ENCODE data around the gene TLR1. TPM values are rescaled to one million over a fixed set of nuclear protein-coding genes. Genes with fewer than 3 reads are reported as not detected.
"Not testable (repeated sequence)": the region's sequence is repeated elsewhere in the genome, so short reads cannot be mapped to it uniquely, and the experiment has no call there.

TLR1 gene
- total RNA-seq, 1 experiment from 2014 or later, result 103 TPM

DNA sequence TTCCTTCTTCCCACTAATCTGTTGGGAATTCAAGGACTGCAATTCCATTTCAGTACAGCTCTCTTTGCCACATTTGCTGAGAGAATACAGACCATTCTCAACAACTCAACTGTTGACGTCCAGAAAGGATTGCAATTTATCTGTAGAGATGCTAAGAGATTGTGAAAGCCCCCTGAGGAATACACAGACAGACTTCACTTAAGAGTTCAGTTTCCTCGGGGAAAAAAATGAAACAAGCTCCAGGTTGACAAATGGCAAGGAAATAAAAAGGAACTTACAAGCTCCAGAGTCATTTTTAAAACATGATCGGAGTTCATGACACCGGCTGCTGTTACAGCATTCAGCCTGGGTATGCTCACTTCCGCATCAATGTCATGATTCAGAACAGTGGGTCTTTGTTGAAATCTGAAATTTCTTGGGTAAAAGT is 35.6 kb downstream of the TLR1 start:
- Histone ChIP-seq H3K9ac (ENCODE audit: low read length) (peak overlapping the region; percentile 39), H3K4me3 (ENCODE audit: low read length) (no peak overlapping the region), H2AFZ (ENCODE audit: low read length) (0 out of 2 replicates have a peak overlapping the region, but pooled peaks have one; percentile 4), H3K36me3 (ENCODE audit: insufficient read depth, low read length) (peaks cover 9% of the 10 kb centered on the region), H3K4me2 (ENCODE audit: low read depth, low read length, poor library complexity, severe bottlenecking) (peak overlapping the region; percentile 41), H4K20me1 (ENCODE audit: insufficient read depth, low read depth, low read length) (no peaks in the 10 kb centered on the region), H3K9me2 (replicated peaks; ENCODE audit: insufficient read depth, low read length) (no peaks in the 10 kb centered on the region), H3K4me1 (ENCODE audit: low read length) (peaks cover 29% of the 10 kb centered on the region), H3K27ac (ENCODE audit: low read length) (peak overlapping the region; percentile 88), H3K27me3 (ENCODE audit: low read length) (no peaks in the 10 kb centered on the region), H3K79me2 (ENCODE audit: low read length) (peaks cover 8% of the 10 kb centered on the region), H3K9me3 (ENCODE audit: low read length) (no peaks in the 10 kb centered on the region)
- peak; percentile 76 for DNase-seq

- H3K4me2 ChIP-seq (ENCODE audit: low read depth, low read length, poor library complexity, severe bottlenecking); H3K36me3 ChIP-seq (ENCODE audit: insufficient read depth, low read length); H2AFZ ChIP-seq (ENCODE audit: low read length); H3K79me2 ChIP-seq (ENCODE audit: low read length); H3K27me3 ChIP-seq (ENCODE audit: low read length); H3K4me3 ChIP-seq (ENCODE audit: low read length); H3K9ac ChIP-seq (ENCODE audit: low read length); H3K9me2 ChIP-seq (replicated peaks; ENCODE audit: insufficient read depth, low read length); H3K9me3 ChIP-seq (ENCODE audit: low read length); H4K20me1 ChIP-seq (ENCODE audit: insufficient read depth, low read depth, low read length): not testable (repeated sequence)
- H3K27ac ChIP-seq (ENCODE audit: low read length), result peak overlapping the region; percentile 88; the same call in 1 of the 2 replicates
- H3K4me1 ChIP-seq (ENCODE audit: low read length), result peaks cover 50% of the 10 kb centered on the region
- peak; percentile 39 for DNase-seq
Measured at GRCh38 chr4:38766940-38767339, 37.7 kb downstream of the TLR1 start.

GRCh38 chr4:38765382-38765781 is 39.2 kb downstream of the TLR1 start:
- Histone ChIP-seq H3K27ac (ENCODE audit: low read length) (peak overlapping the region; percentile 100), H3K9me3 (ENCODE audit: low read length) (no peaks in the 10 kb centered on the region), H3K4me2 (ENCODE audit: low read depth, low read length, poor library complexity, severe bottlenecking) (no peak overlapping the region), H3K9me2 (replicated peaks; ENCODE audit: insufficient read depth, low read length) (no peaks in the 10 kb centered on the region), H3K9ac (ENCODE audit: low read length) (no peak overlapping the region), H4K20me1 (ENCODE audit: insufficient read depth, low read depth, low read length) (no peaks in the 10 kb centered on the region), H3K79me2 (ENCODE audit: low read length) (no peaks in the 10 kb centered on the region), H3K36me3 (ENCODE audit: insufficient read depth, low read length) (no peaks in the 10 kb centered on the region), H3K4me1 (ENCODE audit: low read length) (peaks cover 63% of the 10 kb centered on the region), H3K4me3 (ENCODE audit: low read length) (no peak overlapping the region), H3K27me3 (ENCODE audit: low read length) (no peaks in the 10 kb centered on the region), H2AFZ (ENCODE audit: low read length) (no peak overlapping the region)
- no peak for DNase-seq

GRCh38 chr4:38764277-38764676 is 40.3 kb downstream of the TLR1 start:
- Histone ChIP-seq H2AFZ (ENCODE audit: low read length) (no peak overlapping the region), H3K4me2 (ENCODE audit: low read depth, low read length, poor library complexity, severe bottlenecking) (no peak overlapping the region), H3K9me2 (replicated peaks; ENCODE audit: insufficient read depth, low read length) (no peaks in the 10 kb centered on the region), H3K9me3 (ENCODE audit: low read length) (no peaks in the 10 kb centered on the region), H3K36me3 (ENCODE audit: insufficient read depth, low read length) (no peaks in the 10 kb centered on the region), H3K27me3 (ENCODE audit: low read length) (no peaks in the 10 kb centered on the region), H3K4me1 (ENCODE audit: low read length) (peaks cover 63% of the 10 kb centered on the region), H3K9ac (ENCODE audit: low read length) (peak overlapping the region; percentile 21; the same call in 1 of the 2 replicates), H4K20me1 (ENCODE audit: insufficient read depth, low read depth, low read length) (no peaks in the 10 kb centered on the region), H3K27ac (ENCODE audit: low read length) (peak overlapping the region; percentile 100), H3K4me3 (ENCODE audit: low read length) (no peak overlapping the region), H3K79me2 (ENCODE audit: low read length) (no peaks in the 10 kb centered on the region)
- peak; percentile 41 for DNase-seq

- H3K4me1 ChIP-seq (ENCODE audit: low read length), result peaks cover 67% of the 10 kb centered on the region
- H3K4me3 ChIP-seq (ENCODE audit: low read length), result peak overlapping the region; percentile 60
- H4K20me1 ChIP-seq (ENCODE audit: insufficient read depth, low read depth, low read length), result no peaks in the 10 kb centered on the region
- peak overlapping the region; percentile 100 for H3K27ac ChIP-seq (ENCODE audit: low read length)
- H3K9me2 ChIP-seq (replicated peaks; ENCODE audit: insufficient read depth, low read length), result no peaks in the 10 kb centered on the region
- H2AFZ ChIP-seq (ENCODE audit: low read length), result no peak overlapping the region
- peak overlapping the region; percentile 89 for H3K4me2 ChIP-seq (ENCODE audit: low read depth, low read length, poor library complexity, severe bottlenecking)
- DNase-seq, result peak; percentile 95
- H3K36me3 ChIP-seq (ENCODE audit: insufficient read depth, low read length), result no peaks in the 10 kb centered on the region
- no peaks in the 10 kb centered on the region for H3K9me3 ChIP-seq (ENCODE audit: low read length)
- peak overlapping the region; percentile 90 for H3K9ac ChIP-seq (ENCODE audit: low read length)
- no peaks in the 10 kb centered on the region for H3K79me2 ChIP-seq (ENCODE audit: low read length)
- H3K27me3 ChIP-seq (ENCODE audit: low read length), result no peaks in the 10 kb centered on the region
Measured at GRCh38 chr4:38762560-38762959, 42.0 kb downstream of the TLR1 start.

DNA sequence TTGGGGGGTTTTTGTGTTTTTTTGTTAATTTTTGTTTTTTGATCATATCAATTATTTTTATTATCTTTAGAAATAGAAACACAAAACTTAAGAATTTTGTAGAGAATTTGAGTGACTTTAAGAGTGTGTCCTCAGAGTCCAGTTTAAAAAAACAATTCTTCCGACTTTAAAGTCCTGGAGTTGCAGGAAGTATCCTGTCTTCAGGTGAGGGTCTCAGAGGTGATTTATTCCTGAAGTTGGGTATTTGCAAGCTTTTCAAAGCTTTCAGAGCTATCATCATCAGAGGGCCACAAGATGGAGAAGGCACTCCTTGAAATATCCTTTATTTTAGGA is 44.8 kb downstream of the TLR1 start:
- DNase-seq, result no peak
- no peaks in the 10 kb centered on the region for H4K20me1 ChIP-seq (ENCODE audit: insufficient read depth, low read depth, low read length)
- H3K9me3 ChIP-seq (ENCODE audit: low read length), result no peaks in the 10 kb centered on the region
- no peak overlapping the region for H2AFZ ChIP-seq (ENCODE audit: low read length)
- H3K27ac ChIP-seq (ENCODE audit: low read length), result peak overlapping the region; percentile 100
- H3K4me2 ChIP-seq (ENCODE audit: low read depth, low read length, poor library complexity, severe bottlenecking), result peak overlapping the region; percentile 84
- H3K27me3 ChIP-seq (ENCODE audit: low read length), result no peaks in the 10 kb centered on the region
- peaks cover 73% of the 10 kb centered on the region for H3K4me1 ChIP-seq (ENCODE audit: low read length)
- H3K36me3 ChIP-seq (ENCODE audit: insufficient read depth, low read length), result no peaks in the 10 kb centered on the region
- H3K79me2 ChIP-seq (ENCODE audit: low read length), result no peaks in the 10 kb centered on the region
- H3K9me2 ChIP-seq (replicated peaks; ENCODE audit: insufficient read depth, low read length), result no peaks in the 10 kb centered on the region
- peak overlapping the region; percentile 26; the same call in 1 of the 2 replicates for H3K4me3 ChIP-seq (ENCODE audit: low read length)
- H3K9ac ChIP-seq (ENCODE audit: low read length), result peak overlapping the region; percentile 77

GRCh38 chr4:38759113-38759789 is 45.3 kb downstream of the TLR1 start:
- H3K27ac ChIP-seq (ENCODE audit: low read length), result peak overlapping the region; percentile 100
- no peaks in the 10 kb centered on the region for H4K20me1 ChIP-seq (ENCODE audit: insufficient read depth, low read depth, low read length)
- 0 out of 2 replicates have a peak overlapping the region, but pooled peaks have one; percentile 11 for H3K4me3 ChIP-seq (ENCODE audit: low read length)
- H3K9ac ChIP-seq (ENCODE audit: low read length), result peak overlapping the region; percentile 59
- no peaks in the 10 kb centered on the region for H3K79me2 ChIP-seq (ENCODE audit: low read length)
- peaks cover 70% of the 10 kb centered on the region for H3K4me1 ChIP-seq (ENCODE audit: low read length)
- H2AFZ ChIP-seq (ENCODE audit: low read length), result peak overlapping the region; percentile 90; the same call in 1 of the 2 replicates
- DNase-seq, result peak; percentile 92
- H3K36me3 ChIP-seq (ENCODE audit: insufficient read depth, low read length), result no peaks in the 10 kb centered on the region
- H3K9me3 ChIP-seq (ENCODE audit: low read length), result no peaks in the 10 kb centered on the region
- peak overlapping the region; percentile 84 for H3K4me2 ChIP-seq (ENCODE audit: low read depth, low read length, poor library complexity, severe bottlenecking)
- no peaks in the 10 kb centered on the region for H3K9me2 ChIP-seq (replicated peaks; ENCODE audit: insufficient read depth, low read length)
- H3K27me3 ChIP-seq (ENCODE audit: low read length), result no peaks in the 10 kb centered on the region

- H3K4me1 ChIP-seq (ENCODE audit: low read length), result peaks cover 59% of the 10 kb centered on the region
Measured at GRCh38 chr4:38757945-38758600, 46.5 kb downstream of the TLR1 start.

More at GRCh38 chr4:38757945-38758600, 46.5 kb downstream of the TLR1 start:
- H2AFZ ChIP-seq (ENCODE audit: low read length), result peak overlapping the region; percentile 88
- H3K9ac ChIP-seq (ENCODE audit: low read length), result no peak overlapping the region
- no peaks in the 10 kb centered on the region for H4K20me1 ChIP-seq (ENCODE audit: insufficient read depth, low read depth, low read length)
- H3K4me3 ChIP-seq (ENCODE audit: low read length), result no peak overlapping the region
- no peaks in the 10 kb centered on the region for H3K79me2 ChIP-seq (ENCODE audit: low read length)
- no peaks in the 10 kb centered on the region for H3K36me3 ChIP-seq (ENCODE audit: insufficient read depth, low read length)
- H3K4me2 ChIP-seq (ENCODE audit: low read depth, low read length, poor library complexity, severe bottlenecking), result peak overlapping the region; percentile 20
- no peaks in the 10 kb centered on the region for H3K27me3 ChIP-seq (ENCODE audit: low read length)
- peak; percentile 75 for DNase-seq
- H3K9me3 ChIP-seq (ENCODE audit: low read length), result no peaks in the 10 kb centered on the region
- peak overlapping the region; percentile 100 for H3K27ac ChIP-seq (ENCODE audit: low read length)
- no peaks in the 10 kb centered on the region for H3K9me2 ChIP-seq (replicated peaks; ENCODE audit: insufficient read depth, low read length)

All from Karpas-422 (cell line).